Right lobe of liver (tissue), 6 donors: ENCODE data around the gene LYRM1. TPM values are rescaled to one million over a fixed set of nuclear protein-coding genes. Genes with fewer than 3 reads are reported as not detected.
A peak's percentile ranks its signal among the peaks of the same experiment; 100 is the strongest.

Experiments
- ATAC-seq, 4 donors: fragments of 200-7000 bp; cut with Tn5 transposase; one replicate each; pipeline ENCODE4 v1.9.1; 2020; ENCODE audit warnings: mild to moderate bottlenecking in 4 of 4, moderate library complexity in 4 of 4
- DNase-seq, 3 donors: peaks; one replicate each; pipeline ENCODE4 v3.0.0-alpha.2; 2020
- H3K27ac ChIP-seq, 3 donors: fragments of 200-600 bp; one replicate each; pipeline ENCODE4 v1.8.0; 2022
- H3K27me3 ChIP-seq, 2 donors: fragments of 200-600 bp; one replicate each; pipeline ENCODE4 v1.8.0; 2022
- H3K36me3 ChIP-seq, 4 donors: fragments of 200-600 bp; sonication (generic) in 1 of 4; one replicate each; pipeline versions ENCODE4 v1.5.1 to v1.8.0; 2017 to 2022; ENCODE audit warnings: control low read depth in 1 of 4
- H3K4me1 ChIP-seq, 4 donors: fragments of 200-600 bp; sonication (generic) in 1 of 4; one replicate each; pipeline versions ENCODE4 v1.5.1 to v1.8.0; 2017 to 2022; ENCODE audit warnings: control low read depth in 1 of 4
- H3K4me3 ChIP-seq, 3 donors: fragments of 200-600 bp; one replicate each; pipeline ENCODE4 v1.8.0; 2022
- H3K9me3 ChIP-seq, 4 donors: fragments of 200-600 bp; sonication (generic) in 1 of 4; one replicate each; pipeline versions ENCODE4 v1.5.1 to v1.8.0; 2017 to 2022; ENCODE audit warnings: control low read depth in 1 of 4
- CTCF ChIP-seq, 4 donors: fragments of 200-600 bp in 3 of 4; fragments of 450-650 bp in 1 of 4; IDR thresholded peaks; one replicate each; pipeline versions ENCODE4 v1.5.1 to v1.8.0; 2016 to 2022; ENCODE audit warnings: antibody characterized with exemption in 4 of 4, mild to moderate bottlenecking in 2 of 4
- POLR2A ChIP-seq: fragments of 450-650 bp; IDR thresholded peaks from one replicate; pipeline ENCODE4 v1.6.1; 2017; ENCODE audit warnings: antibody characterized with exemption, mild to moderate bottlenecking
- WGBS: methylation state at CpG from one replicate; pipeline ENCODE4 v1.1.6; 2018; ENCODE audit warnings: low coverage, low lambda C conversion rate; ENCODE audit not compliant: insufficient coverage; ENCODE audit errors: missing lambda C conversion rate; 5-methylcytosine and 5-hydroxymethylcytosine counted together
- intact Hi-C, 2 donors: fragments of 100-400 bp; cut with DNase I; formaldehyde crosslinking; loops; one replicate each; pipeline versions ENCODE4 v1.11.2 to v1.14.1; 2022
- total RNA-seq, 6 experiments: library from RNA; depleted of rRNA in 2 of 6; stranded (reverse); fragments of >200 nt in 2 of 6; fragmentation: NEBNext Ultra II Directional in 3 of 6; extraction: Animal tissue kit (Norgen Biotek cat#: 25700) in 3 of 6; gene quantifications; one replicate each; pipeline versions ENCODE4 v1.1.0 to v1.2.4, GENCODE V29; 2016 to 2023
- donor health status: DM: no; HTN: yes; CAD: no.
- donor health status: DM: no; HTN: no; CAD: no.
- donor health status: DM: no; HTN: no; CAD: no.
- donor health status: DM: no; HTN: yes; CAD: no.
- donor health status: DM: no; HTN: yes; CAD: no.

Gene LYRM1
- total RNA-seq, 6 experiments from 2014 or later, result 32.4 to 102 (median 37.9) TPM

- Histone ChIP-seq H3K4me3 (no peak overlapping the region), H3K36me3 (peaks cover 0 to 15% (median 8%) of the 10 kb centered on the region in 4 donors), H3K27ac (no peak overlapping the region), H3K9me3 (no peaks in the 10 kb centered on the region), H3K27me3 (no peaks in the 10 kb centered on the region), H3K4me1 (peaks cover 0 to 40% (median 15%) of the 10 kb centered on the region in 4 donors)
- no peak for TF ChIP-seq POLR2A
- TF ChIP-seq CTCF (IDR thresholded peaks at IDR 0.05), result no peak
- DNase-seq (no peak), ATAC-seq (no peak)
- intact Hi-C loops, result no loop called here
- WGBS, result 78% methylated on average over 6 of the region's 6 CpGs
Observed at GRCh38 chr16:20865420-20866131, 35.0 kb upstream of the LYRM1 start.

GRCh38 chr16:20866145-20866772 lies 34.3 kb upstream of the LYRM1 start:
- WGBS, result 58% methylated on average over 5 of the region's 6 CpGs
- no peaks in the 10 kb centered on the region for H3K27me3 ChIP-seq
- no peaks in the 10 kb centered on the region for H3K9me3 ChIP-seq
- DNase-seq (peak in 1 of 3 donors; percentile 80), ATAC-seq (peak in 1 of 4 donors; percentile 74)
- H3K27ac ChIP-seq, result no peak overlapping the region
- intact Hi-C loops, result no loop called here
- H3K36me3 ChIP-seq, result peaks cover 0 to 10% (median 4%) of the 10 kb centered on the region in 4 donors
- no peak for TF ChIP-seq POLR2A
- TF ChIP-seq CTCF (IDR thresholded peaks at IDR 0.05), result no peak
- H3K4me1 ChIP-seq, result peaks cover 0 to 44% (median 15%) of the 10 kb centered on the region in 4 donors
- no peak overlapping the region for H3K4me3 ChIP-seq

GRCh38 chr16:20866801-20867200 lies 33.8 kb upstream of the LYRM1 start:
- TF ChIP-seq POLR2A (no peak), CTCF (IDR thresholded peaks at IDR 0.05) (no peak)
- WGBS, result 53% methylated on average over 2 of the region's 3 CpGs
- H3K36me3 ChIP-seq, result peaks cover 0 to 5% (median 3%) of the 10 kb centered on the region in 4 donors
- no peaks in the 10 kb centered on the region for H3K9me3 ChIP-seq
- ATAC-seq (peak in 1 of 4 donors; percentile 30), DNase-seq (no peak)
- intact Hi-C loops, result no loop called here
- no peaks in the 10 kb centered on the region for H3K27me3 ChIP-seq
- no peak overlapping the region for H3K27ac ChIP-seq
- H3K4me3 ChIP-seq, result no peak overlapping the region
- peaks cover 0 to 48% (median 16%) of the 10 kb centered on the region in 4 donors for H3K4me1 ChIP-seq

- H3K27ac ChIP-seq, result no peak overlapping the region
- no peak for DNase-seq
- intact Hi-C loops, result no loop called here
- peaks cover 0 to 56% (median 20%) of the 10 kb centered on the region in 4 donors for H3K4me1 ChIP-seq
- H3K36me3 ChIP-seq, result no peaks in the 10 kb centered on the region
- TF ChIP-seq POLR2A, result no peak
- no peak for TF ChIP-seq CTCF (IDR thresholded peaks at IDR 0.05)
- ATAC-seq, result no peak
- no peaks in the 10 kb centered on the region for H3K27me3 ChIP-seq
- WGBS, result 85% methylated on average over 2 of the region's 2 CpGs
- H3K9me3 ChIP-seq, result no peaks in the 10 kb centered on the region
- no peak overlapping the region for H3K4me3 ChIP-seq
Observed at GRCh38 chr16:20867585-20867984, 33.0 kb upstream of the LYRM1 start.
